ENCODE results near the gene AEBP2.
"Not testable (repeated sequence)": the region's sequence is repeated elsewhere in the genome, so short reads cannot be mapped to it uniquely, and the experiment has no call there.

The AEBP2 gene

GRCh38 chr12:19515179-19515578 is 75.9 kb downstream of the AEBP2 start:
- DNase-seq, result no peak

DNA sequence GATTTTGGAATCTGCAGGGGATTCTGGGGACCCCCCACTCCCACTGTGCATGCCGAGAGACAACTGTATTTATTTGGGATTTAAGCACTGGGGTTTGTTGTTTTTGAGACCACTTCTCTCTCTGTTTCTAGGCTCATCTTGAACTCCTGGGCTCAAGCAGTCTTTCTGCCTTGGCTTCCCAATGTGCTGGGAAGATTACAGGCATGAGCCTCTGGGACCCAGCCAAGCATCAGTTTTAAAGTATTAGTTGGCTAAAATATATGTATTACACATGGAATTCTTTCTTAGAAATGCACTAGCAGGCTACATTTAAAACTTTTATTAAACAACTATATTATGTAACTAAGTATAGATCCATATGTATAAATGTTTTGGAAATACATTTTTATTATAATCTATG is 78.3 kb downstream of the AEBP2 start:
- DNase-seq, result no peak

DNA sequence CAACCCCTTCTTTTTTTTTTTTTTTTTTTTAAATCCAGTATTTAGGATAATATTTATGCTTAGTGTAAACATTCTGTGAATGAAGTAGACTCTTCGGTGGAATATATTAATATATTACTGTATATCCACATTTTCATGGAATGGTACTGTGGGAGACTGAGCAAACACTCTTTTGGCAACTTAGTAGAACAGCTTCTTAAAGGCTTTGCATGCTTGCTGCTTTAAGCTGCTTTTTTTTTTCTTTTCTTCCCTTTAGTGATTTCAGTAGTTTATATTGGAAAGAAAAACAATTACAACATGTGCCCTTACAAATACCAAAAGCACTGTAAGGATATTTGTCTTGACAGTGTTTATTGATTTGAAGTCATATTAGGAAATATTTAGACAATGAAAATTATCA is 78.9 kb downstream of the AEBP2 start:
- DNase-seq, result no peak

DNA sequence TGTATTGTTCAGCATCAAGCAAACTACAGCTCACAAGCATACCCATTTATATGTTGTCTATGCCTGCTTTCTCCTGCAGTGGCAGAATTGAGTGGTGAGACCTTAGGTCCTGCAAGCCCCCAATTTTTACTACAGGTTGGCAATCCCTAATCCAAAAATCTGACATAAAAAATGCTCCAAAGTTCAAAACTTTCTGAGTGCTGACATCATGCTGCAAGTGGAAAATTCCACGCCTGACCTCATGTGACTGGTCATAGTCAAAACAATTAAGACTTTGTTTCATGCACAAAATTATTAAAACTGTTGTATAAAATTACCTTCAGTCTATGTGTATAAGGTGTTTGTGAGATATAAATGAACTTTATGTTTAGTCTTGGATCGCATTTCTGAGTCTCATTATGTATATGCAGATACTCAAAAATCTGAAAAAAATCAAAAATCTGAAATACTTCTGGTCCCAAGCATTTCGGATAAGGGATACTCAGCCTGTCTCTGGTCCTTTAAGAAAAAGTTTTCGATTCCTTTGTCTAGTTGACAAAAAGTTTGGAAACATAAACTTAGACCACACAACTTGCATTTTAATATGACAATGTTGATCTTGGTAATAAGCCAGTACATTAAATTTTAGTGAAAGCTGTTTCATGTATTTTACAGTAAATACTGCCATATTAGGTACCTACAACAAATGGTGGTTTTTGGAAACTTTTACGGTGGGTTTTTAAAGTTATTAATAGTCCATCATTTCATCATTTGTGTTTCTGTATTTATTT is 81.5 kb downstream of the AEBP2 start:
- DNase-seq, result no peak

- no peak for DNase-seq
Measured at GRCh38 chr12:19525274-19525673, 86.0 kb downstream of the AEBP2 start.

- no peak for DNase-seq
Measured at GRCh38 chr12:19527866-19528265, 88.6 kb downstream of the AEBP2 start.

DNA sequence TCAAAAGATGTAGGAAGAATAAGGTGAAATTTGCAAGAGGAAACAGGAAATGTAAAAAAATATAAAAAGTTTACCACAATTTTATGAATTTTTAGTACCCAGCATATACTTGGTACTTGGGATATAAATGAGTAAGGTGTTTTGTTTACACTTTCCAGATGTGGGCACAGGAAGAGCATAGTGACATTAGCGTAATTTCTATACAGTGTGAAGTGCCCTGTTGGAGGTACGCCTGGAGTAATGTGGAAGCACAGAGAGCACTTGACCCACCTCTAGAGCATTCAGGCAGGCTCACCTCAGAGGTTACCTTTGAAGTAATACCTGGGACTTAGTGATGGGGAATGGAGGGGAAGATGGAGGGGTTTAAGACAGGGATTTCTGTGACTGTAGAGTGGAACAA is 89.5 kb downstream of the AEBP2 start:
- no peak for DNase-seq

GRCh38 chr12:19529951-19530636 is 90.8 kb downstream of the AEBP2 start:
- no peak for DNase-seq

DNA sequence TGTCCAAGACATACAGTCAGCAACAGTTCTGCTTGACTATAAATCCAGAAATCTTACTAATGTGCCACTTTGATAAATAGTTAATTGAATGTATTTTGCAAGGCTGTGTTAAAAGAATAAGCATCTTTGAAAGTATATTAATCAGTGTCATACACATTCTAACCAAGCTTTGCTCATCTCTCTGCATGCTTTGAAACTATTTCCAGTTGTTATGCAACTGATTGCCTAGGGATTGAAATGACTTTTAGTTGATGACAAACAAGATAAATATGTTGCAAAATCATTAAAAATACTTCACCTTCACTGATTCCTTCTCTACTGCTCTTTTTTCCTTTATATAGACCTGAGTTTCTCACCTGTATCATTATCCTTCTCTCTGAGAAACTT is 91.3 kb downstream of the AEBP2 start:
- DNase-seq, result no peak

- no peak for DNase-seq
Measured at GRCh38 chr12:19533567-19533966, 94.3 kb downstream of the AEBP2 start.

- no peak for DNase-seq
Measured at GRCh38 chr12:19539071-19539470, 99.8 kb downstream of the AEBP2 start.

DNA sequence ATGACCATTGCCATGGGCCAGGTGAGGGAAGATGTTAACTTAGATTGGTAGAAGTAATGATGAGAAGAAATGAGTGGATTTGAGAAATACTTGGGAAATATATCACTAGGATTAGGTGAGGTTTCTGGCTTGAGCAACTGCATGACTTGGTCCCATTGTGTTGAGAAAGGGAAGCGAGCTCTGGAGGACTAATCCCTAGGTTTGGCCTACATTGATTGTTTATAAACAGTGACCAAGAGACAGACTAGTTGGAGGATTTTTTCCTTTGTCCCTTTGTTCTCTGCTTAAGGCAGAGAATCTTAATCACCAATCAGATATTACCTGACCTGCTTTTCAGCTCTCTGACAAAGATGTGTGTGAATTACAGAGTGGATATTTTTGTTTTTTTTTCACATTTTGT is 100.5 kb downstream of the AEBP2 start:
- no peak for DNase-seq

- DNase-seq, result peak; percentile 56
Measured at GRCh38 chr12:19542606-19543005, 103.3 kb downstream of the AEBP2 start.

DNA sequence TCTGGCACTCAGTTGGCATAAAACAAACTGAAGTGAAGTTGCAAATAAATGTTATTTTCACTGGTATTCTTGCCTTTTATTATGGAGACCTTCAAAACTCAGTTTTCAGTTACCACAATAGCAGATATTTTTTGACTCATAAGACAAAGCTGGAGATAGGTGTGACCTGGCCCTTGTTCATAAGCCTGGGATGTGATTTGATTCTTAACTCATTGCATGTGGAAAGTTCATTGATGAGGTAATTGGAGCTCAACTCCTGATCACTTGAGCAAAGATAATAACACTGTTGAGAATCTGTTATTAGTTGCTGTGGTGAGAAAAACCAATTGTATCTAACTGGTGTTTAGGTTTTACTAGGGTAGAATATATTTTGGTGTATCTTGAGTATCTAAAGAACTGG is 105.1 kb downstream of the AEBP2 start:
- DNase-seq, result no peak

- DNase-seq, result no peak
Measured at GRCh38 chr12:19545301-19545700, 106.0 kb downstream of the AEBP2 start.

- no peak for DNase-seq
Measured at GRCh38 chr12:19546027-19546426, 106.7 kb downstream of the AEBP2 start.

DNA sequence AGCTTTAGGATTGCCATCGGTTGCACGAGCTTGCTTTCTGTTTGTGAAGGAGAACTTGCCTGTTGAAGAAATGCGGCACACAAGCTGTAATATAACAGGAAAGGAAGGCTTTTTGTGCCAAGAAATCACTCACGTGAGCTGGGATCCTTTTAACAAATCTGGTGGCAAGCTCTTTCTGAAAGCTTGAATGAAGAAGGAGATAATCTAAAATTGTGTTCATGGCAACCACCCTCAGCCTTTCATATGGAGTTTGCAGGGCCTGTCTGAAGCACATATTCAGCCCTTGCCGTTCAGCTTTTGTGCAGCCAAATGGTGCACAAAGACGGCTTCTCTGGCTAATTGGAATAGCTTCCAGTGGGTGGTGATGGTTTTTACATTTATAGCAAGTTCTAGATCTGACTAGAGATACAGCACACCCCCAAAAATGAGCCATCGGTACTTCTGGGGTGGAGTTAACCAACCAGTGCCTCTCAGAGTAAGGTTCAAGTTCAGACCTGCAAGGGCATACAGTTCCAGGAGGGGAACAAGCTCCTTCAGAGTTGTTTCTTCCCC is 107.4 kb downstream of the AEBP2 start:
- no peak for DNase-seq

DNA sequence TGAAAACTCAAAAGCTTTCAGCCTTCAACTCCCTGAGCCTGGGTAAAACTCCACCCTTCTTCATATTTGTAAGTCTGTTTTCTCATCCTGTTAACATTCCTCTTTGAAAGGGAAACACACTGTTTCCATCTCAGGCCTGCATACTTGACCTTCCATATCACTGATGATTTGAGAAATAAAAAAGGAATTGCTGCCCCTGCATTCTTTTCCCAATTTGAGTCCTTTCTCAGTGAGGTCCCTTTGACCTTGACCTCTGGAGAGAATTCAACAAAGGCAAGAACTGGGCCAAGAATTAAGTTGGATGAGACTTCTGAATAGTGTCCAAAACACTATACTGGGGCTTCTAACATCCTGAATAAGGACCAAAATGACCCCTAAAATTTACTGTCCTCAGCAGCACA is 108.0 kb downstream of the AEBP2 start:
- DNase-seq, result no peak

DNA sequence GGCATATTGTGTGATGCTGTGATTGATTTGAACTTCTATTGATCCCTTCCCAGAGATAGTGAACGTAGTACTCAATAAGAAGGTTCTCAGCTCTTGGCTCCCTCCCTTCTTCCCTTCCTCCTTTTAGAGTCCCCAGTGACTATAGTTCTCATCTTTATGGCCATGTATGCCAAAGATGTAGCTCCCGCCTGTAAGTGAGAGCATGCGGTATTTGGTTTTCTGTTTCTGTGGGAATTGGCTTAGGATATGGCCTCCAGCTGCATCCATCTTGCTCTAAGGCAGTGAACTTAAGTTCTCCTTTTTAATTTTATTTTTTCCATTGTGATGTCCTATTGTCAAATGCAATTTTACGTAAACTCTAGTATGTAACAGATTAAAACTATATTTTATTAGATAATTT is 109.5 kb downstream of the AEBP2 start:
- DNase-seq, result no peak

- DNase-seq, result no peak
Measured at GRCh38 chr12:19550626-19551025, 111.3 kb downstream of the AEBP2 start.

GRCh38 chr12:19552441-19553097 is 113.3 kb downstream of the AEBP2 start:
- DNase-seq, result not testable (repeated sequence)

GRCh38 chr12:19553175-19553574 is 113.9 kb downstream of the AEBP2 start:
- DNase-seq, result no peak

GRCh38 chr12:19561411-19561961 is 122.2 kb downstream of the AEBP2 start:
- DNase-seq, result no peak
